Vagina (tissue), 2 donors: ENCODE results near the gene MED15. TPM values are rescaled to one million over a fixed set of nuclear protein-coding genes. Genes with fewer than 3 reads are reported as not detected.
A peak's percentile ranks its signal among the peaks of the same experiment; 100 is the strongest.

Source experiments
- DNase-seq, 2 donors: peaks; one replicate each; pipeline ENCODE4 v3.0.0-alpha.2; 2017; ENCODE audit errors: extremely low spot score in 2 of 2
- H3K27ac ChIP-seq: fragments of 200-600 bp; sonication (generic); one replicate; pipeline ENCODE4 v1.5.1; 2019
- H3K27me3 ChIP-seq: fragments of 200-600 bp; sonication (generic); one replicate; pipeline ENCODE4 v1.5.1; 2019
- H3K36me3 ChIP-seq, 2 donors: fragments of 200-600 bp; sonication (generic); one replicate each; pipeline ENCODE4 v1.5.1; 2017 to 2019
- H3K4me1 ChIP-seq: fragments of 200-600 bp; sonication (generic); one replicate; pipeline ENCODE4 v1.5.1; 2019
- H3K4me3 ChIP-seq, 2 donors: fragments of 200-600 bp; sonication (generic); 1 replicate in 1 of 2; 2 replicates in 1 of 2; pipeline ENCODE4 v1.5.1; 2016 to 2019
- H3K9me3 ChIP-seq: fragments of 200-600 bp; sonication (generic); one replicate; pipeline ENCODE4 v1.5.1; 2019
- POLR2A ChIP-seq, 2 donors: fragments of 450-650 bp; IDR thresholded peaks; one replicate each; pipeline ENCODE4 v1.6.1; 2017; ENCODE audit warnings: antibody characterized with exemption in 2 of 2, mild to moderate bottlenecking in 2 of 2, moderate library complexity in 2 of 2
- POLR2AphosphoS5 ChIP-seq, 2 donors: sonication (generic); formaldehyde crosslinking; IDR thresholded peaks; one replicate each; pipeline ENCODE4 v1.9.0; 2017; ENCODE audit warnings: antibody characterized with exemption in 2 of 2, mild to moderate bottlenecking in 2 of 2, low read depth in 1 of 2; ENCODE audit not compliant: insufficient read depth in 1 of 2
- intact Hi-C: fragments of 100-400 bp; cut with DNase I; formaldehyde crosslinking; loops from one replicate; pipeline ENCODE4 v1.15.1; 2023
- total RNA-seq: library from RNA; depleted of rRNA; stranded (reverse); fragments of >200 nt; gene quantifications from one replicate; pipeline ENCODE4 v1.2.3, GENCODE V29; 2016
- TF ChIP-seq, protein P1 (sequence below), 3 experiments: fragments of 450-650 bp in 2 of 3; fragments of 200-600 bp in 1 of 3; sonication (generic) in 1 of 3; IDR thresholded peaks; one replicate each; pipeline ENCODE4 v1.5.1; 2017 to 2019; ENCODE audit warnings: antibody characterized with exemption in 3 of 3, mild to moderate bottlenecking in 2 of 3, moderate library complexity in 2 of 3

MED15 gene
- total RNA-seq, 1 donor from 2014 or later, result 72.2 TPM

- H3K9me3 ChIP-seq, result no peaks in the 10 kb centered on the region
- peaks cover 29% of the 10 kb centered on the region for H3K4me1 ChIP-seq
- no peaks in the 10 kb centered on the region for H3K27me3 ChIP-seq
- no peak for TF ChIP-seq POLR2A (IDR thresholded peaks at IDR 0.05)
- TF ChIP-seq POLR2AphosphoS5 (IDR thresholded peaks at IDR 0.05; ENCODE audit: insufficient read depth in 1 of 2, low read depth in 1 of 2), result no peak
- TF ChIP-seq, protein P1, sequence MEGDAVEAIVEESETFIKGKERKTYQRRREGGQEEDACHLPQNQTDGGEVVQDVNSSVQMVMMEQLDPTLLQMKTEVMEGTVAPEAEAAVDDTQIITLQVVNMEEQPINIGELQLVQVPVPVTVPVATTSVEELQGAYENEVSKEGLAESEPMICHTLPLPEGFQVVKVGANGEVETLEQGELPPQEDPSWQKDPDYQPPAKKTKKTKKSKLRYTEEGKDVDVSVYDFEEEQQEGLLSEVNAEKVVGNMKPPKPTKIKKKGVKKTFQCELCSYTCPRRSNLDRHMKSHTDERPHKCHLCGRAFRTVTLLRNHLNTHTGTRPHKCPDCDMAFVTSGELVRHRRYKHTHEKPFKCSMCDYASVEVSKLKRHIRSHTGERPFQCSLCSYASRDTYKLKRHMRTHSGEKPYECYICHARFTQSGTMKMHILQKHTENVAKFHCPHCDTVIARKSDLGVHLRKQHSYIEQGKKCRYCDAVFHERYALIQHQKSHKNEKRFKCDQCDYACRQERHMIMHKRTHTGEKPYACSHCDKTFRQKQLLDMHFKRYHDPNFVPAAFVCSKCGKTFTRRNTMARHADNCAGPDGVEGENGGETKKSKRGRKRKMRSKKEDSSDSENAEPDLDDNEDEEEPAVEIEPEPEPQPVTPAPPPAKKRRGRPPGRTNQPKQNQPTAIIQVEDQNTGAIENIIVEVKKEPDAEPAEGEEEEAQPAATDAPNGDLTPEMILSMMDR (IDR thresholded peaks at IDR 0.05), result no peak
- H3K4me3 ChIP-seq, result no peak overlapping the region
- DNase-seq, result no peak
- intact Hi-C loops, result loop anchor here (10.0 kb wide), 1 partner anchor 66 kb away; no protein-coding TSS in a partner anchor
- H3K36me3 ChIP-seq, result no peaks in the 10 kb centered on the region
- H3K27ac ChIP-seq, result no peak overlapping the region
Observed at GRCh38 chr22:20490941-20491307, 16.5 kb upstream of the MED15 start.

DNA sequence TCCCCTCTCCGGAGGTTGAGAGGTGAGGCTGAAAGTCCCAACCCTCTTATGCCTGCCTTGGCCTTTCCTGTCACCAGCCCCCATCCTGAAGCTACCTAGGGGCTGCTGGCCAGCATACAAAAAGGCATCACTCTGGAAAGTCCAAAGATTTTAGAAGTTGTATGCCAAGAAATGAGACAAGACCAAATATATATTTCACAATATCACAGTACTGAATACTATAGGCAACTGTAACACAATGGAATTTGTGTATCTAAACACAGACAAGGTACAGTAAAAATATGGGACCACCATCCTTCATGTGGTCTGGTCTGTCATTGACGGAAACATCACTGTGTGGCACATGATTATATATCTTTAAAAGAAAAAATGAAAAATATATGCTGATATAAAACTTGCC, 16.1 kb upstream of the MED15 start:
- peaks cover 29% of the 10 kb centered on the region for H3K4me1 ChIP-seq
- H3K36me3 ChIP-seq, result no peaks in the 10 kb centered on the region
- no peaks in the 10 kb centered on the region for H3K9me3 ChIP-seq
- no peak for DNase-seq
- intact Hi-C loops, result loop anchor here (10.0 kb wide), 1 partner anchor 67 kb away; no protein-coding TSS in a partner anchor
- no peak overlapping the region for H3K4me3 ChIP-seq
- no peak overlapping the region for H3K27ac ChIP-seq
- no peaks in the 10 kb centered on the region for H3K27me3 ChIP-seq
- TF ChIP-seq POLR2AphosphoS5 (IDR thresholded peaks at IDR 0.05; ENCODE audit: insufficient read depth in 1 of 2, low read depth in 1 of 2), result no peak
- TF ChIP-seq, protein P1 (IDR thresholded peaks at IDR 0.05), result no peak
- no peak for TF ChIP-seq POLR2A (IDR thresholded peaks at IDR 0.05)

GRCh38 chr22:20494978-20495860, 12.2 kb upstream of the MED15 start, which contains the start of gene KLHL22:
TSS of gene KLHL22 (minus strand) at chr22:20495795. CDS start at chr22:20489211, 6,584 bp downstream.
- TF ChIP-seq POLR2A (IDR thresholded peaks at IDR 0.05) (no peak), POLR2AphosphoS5 (IDR thresholded peaks at IDR 0.05; ENCODE audit: insufficient read depth in 1 of 2, low read depth in 1 of 2) (no peak)
- TF ChIP-seq, protein P1 (IDR thresholded peaks at IDR 0.05), result no peak
- no peak for DNase-seq
- H3K4me3 ChIP-seq, result peak within 1 kb of the TSS; percentile 67 to 73
- no peaks in the 10 kb centered on the region for H3K27me3 ChIP-seq
- peak within 1 kb of the TSS; percentile 92 for H3K27ac ChIP-seq
- H3K36me3 ChIP-seq, result no peaks in the 10 kb centered on the region
- peaks cover 35% of the 10 kb centered on the region for H3K4me1 ChIP-seq
- intact Hi-C loops, result loop anchor here (10.0 kb wide), 1 partner anchor 70 kb away; no protein-coding TSS in a partner anchor
- H3K9me3 ChIP-seq, result no peaks in the 10 kb centered on the region

DNA sequence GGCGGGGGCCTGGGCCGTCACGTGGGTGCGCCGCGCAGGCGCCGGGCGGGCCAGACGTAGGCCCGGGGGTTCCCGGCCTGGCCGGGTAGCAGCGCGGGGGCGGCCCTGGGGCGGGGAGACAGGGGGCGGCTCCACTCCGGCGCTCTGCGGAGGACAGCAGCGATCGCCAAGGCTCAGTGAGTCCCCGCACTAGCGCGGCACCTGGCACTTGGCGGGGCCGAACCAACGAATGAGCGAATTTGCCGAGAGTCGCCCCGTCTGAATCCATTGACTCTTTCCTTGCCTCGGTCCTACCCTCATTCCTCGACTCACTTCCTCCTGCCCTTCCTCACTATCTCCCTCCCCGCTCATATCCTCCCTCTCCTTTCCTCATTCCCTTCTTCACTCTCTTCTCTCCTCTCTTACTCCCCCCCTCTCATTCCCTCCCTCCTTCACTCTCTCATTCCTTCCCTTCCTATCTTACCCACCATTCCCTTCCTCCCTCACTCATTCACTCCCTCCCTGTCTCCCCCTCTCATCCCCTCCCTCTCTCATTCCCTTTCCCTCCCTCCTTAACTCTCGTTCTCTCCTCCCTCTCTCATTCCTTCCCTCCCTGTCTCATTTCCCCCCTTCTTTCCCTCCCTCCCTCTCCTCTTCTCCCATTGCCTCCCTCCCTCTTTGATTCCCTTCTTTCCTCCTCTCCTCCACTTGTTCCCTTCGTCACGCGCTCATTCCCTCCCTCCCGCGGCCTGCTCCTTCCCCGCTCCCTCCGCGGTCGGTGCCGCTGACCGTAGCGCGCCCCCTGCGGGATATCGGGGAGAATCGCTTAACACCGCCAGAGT, 11.3 kb upstream of the MED15 start:
- Histone ChIP-seq H3K4me3 (peak overlapping the region; percentile 67 to 73), H3K36me3 (no peaks in the 10 kb centered on the region), H3K27ac (peak overlapping the region; percentile 92), H3K4me1 (peaks cover 35% of the 10 kb centered on the region), H3K27me3 (no peaks in the 10 kb centered on the region), H3K9me3 (no peaks in the 10 kb centered on the region)
- intact Hi-C loops, result loop anchor here (10.0 kb wide), 1 partner anchor 71 kb away; no protein-coding TSS in a partner anchor
- TF ChIP-seq POLR2AphosphoS5 (IDR thresholded peaks at IDR 0.05; ENCODE audit: insufficient read depth in 1 of 2, low read depth in 1 of 2) (peak; percentile 81 to 83), POLR2A (IDR thresholded peaks at IDR 0.05) (peak in 1 of 2 donors; percentile 71)
- TF ChIP-seq, protein P1 (IDR thresholded peaks at IDR 0.05), result peak; percentile 54 to 90 (median 86)
- no peak for DNase-seq
